PC-9 (cell line): ENCODE data around the gene SLC22A23. TPM values are rescaled to one million over a fixed set of nuclear protein-coding genes. Genes with fewer than 3 reads are reported as not detected.
"Not testable (repeated sequence)": the region's sequence is repeated elsewhere in the genome, so short reads cannot be mapped to it uniquely, and the experiment has no call there.

Experiments
- BruUV-seq: library from RNA; stranded (reverse); fragments of 400-500 nt; replicated peaks from 2 replicates; lab custom pipeline; 2021; lab: Mats Ljungman, UMichigan
- CTCF ChIA-PET: fragments of 300-600 bp; sonication (Branson Sonifier 250); formaldehyde crosslinking; loops from one replicate; lab custom pipeline; 2022; ENCODE audit warnings: antibody characterized with exemption; lab: Charles Lee
- POLR2A ChIA-PET: fragments of 300-600 bp; sonication (Branson Sonifier 250); formaldehyde crosslinking; loops from one replicate; lab custom pipeline; 2022; ENCODE audit warnings: antibody characterized with exemption; ENCODE audit not compliant: unreplicated experiment; lab: Charles Lee
- DNase-seq, 2 experiments: peaks; one replicate each; pipeline versions ENCODE4 v3.0.0 to v3.0.0-alpha.2; 2015 to 2022; ENCODE audit warnings: mixed read lengths in 1 of 2
- H2AFZ ChIP-seq: fragments of 200-600 bp; sonication (generic); 2 replicates; pipeline ENCODE4 v1.8.1; 2017; ENCODE audit warnings: antibody characterized with exemption
- H3F3A ChIP-seq: fragments of 200-600 bp; sonication (generic); 2 replicates; pipeline ENCODE4 v1.8.1; 2017; ENCODE audit warnings: antibody characterized with exemption, mild to moderate bottlenecking, low read depth; ENCODE audit not compliant: insufficient read depth
- H3K27ac ChIP-seq: fragments of 200-600 bp; sonication (generic); 2 replicates; pipeline ENCODE4 v1.6.1; 2016; ENCODE audit warnings: mixed run types
- H3K27me3 ChIP-seq: fragments of 200-600 bp; sonication (generic); 2 replicates; pipeline ENCODE4 v1.6.1; 2016; ENCODE audit warnings: low read depth, mixed run types; ENCODE audit not compliant: insufficient read depth
- H3K36me3 ChIP-seq: fragments of 200-600 bp; sonication (generic); 2 replicates; pipeline ENCODE4 v1.6.1; 2016; ENCODE audit warnings: low read depth, mixed run types
- H3K4me1 ChIP-seq: fragments of 200-600 bp; sonication (generic); replicated peaks from 2 replicates; pipeline ENCODE4 v1.6.1; 2016; ENCODE audit warnings: mixed run types; ENCODE audit not compliant: insufficient read depth
- H3K4me2 ChIP-seq: fragments of 200-600 bp; sonication (generic); 2 replicates; pipeline ENCODE4 v1.6.1; 2017; ENCODE audit warnings: mixed run types
- H3K4me3 ChIP-seq: fragments of 200-600 bp; sonication (generic); 2 replicates; pipeline ENCODE4 v1.6.1; 2016; ENCODE audit warnings: mixed run types
- H3K79me2 ChIP-seq: fragments of 200-600 bp; sonication (generic); 2 replicates; pipeline ENCODE4 v1.6.1; 2017; ENCODE audit warnings: low read depth, mixed run types
- H3K9me2 ChIP-seq: fragments of 200-600 bp; sonication (generic); 2 replicates; pipeline ENCODE4 v1.8.1; 2017; ENCODE audit warnings: mild to moderate bottlenecking; ENCODE audit not compliant: insufficient read depth
- H3K9me3 ChIP-seq: fragments of 200-600 bp; sonication (generic); 2 replicates; pipeline ENCODE4 v1.8.1; 2016; ENCODE audit warnings: low read depth; ENCODE audit not compliant: insufficient read depth
- H4K20me1 ChIP-seq: fragments of 200-600 bp; sonication (generic); 2 replicates; pipeline ENCODE4 v1.8.1; 2017; ENCODE audit not compliant: insufficient read depth
- EZH2 ChIP-seq: fragments of 200-600 bp; sonication (generic); IDR thresholded peaks from 2 replicates; pipeline ENCODE4 v1.8.0; 2017; ENCODE audit warnings: antibody characterized with exemption, low read depth
- intact Hi-C: fragments of 100-400 bp; cut with micrococcal nuclease; formaldehyde crosslinking; loops from one replicate; pipeline ENCODE4 v1.10.0; 2022; ENCODE audit not compliant: unreplicated experiment
- total RNA-seq: library from RNA; stranded (reverse); gene quantifications from 2 replicates; pipeline ENCODE4 v1.2.3, GENCODE V29; 2021
- TF ChIP-seq, protein P1 (sequence below): fragments of 200-600 bp; sonication (generic); conservative IDR thresholded peaks from 2 replicates; pipeline ENCODE4 v1.6.1; 2017; ENCODE audit warnings: mixed run types, antibody characterized with exemption, mild to moderate bottlenecking, moderate library complexity

The SLC22A23 gene
- total RNA-seq, 1 experiment from 2014 or later: 13.5 TPM

DNA sequence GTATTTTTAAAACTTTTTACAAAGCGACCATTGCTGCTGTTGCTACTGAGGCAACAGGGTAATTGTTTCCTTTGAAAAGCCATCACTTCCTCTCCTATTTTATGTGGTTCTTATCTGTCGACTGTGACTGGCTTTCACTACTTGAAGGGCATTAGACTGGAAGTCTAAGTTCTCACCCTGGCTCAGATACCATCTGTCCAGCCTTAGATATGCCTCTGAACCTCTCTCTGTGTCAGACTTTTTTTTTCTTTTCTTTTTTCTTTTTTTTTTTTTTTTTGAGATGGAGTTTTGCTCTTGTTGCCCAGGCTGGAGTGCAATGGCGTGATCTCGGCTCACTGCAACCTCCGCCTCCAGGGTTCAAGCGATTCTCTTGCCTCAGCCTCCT is 78.5 kb downstream of the SLC22A23 start:
- H3K9me2 ChIP-seq, H3K36me3 ChIP-seq, H3K9me3 ChIP-seq, H3K27ac ChIP-seq, H3K79me2 ChIP-seq, H4K20me1 ChIP-seq, H3K4me3 ChIP-seq, H2AFZ ChIP-seq, H3K27me3 ChIP-seq, BruUV-seq, DNase-seq, H3K4me2 ChIP-seq, POLR2A ChIA-PET: not testable (repeated sequence)
- CTCF ChIA-PET: interaction anchor here (0.9 kb wide), 1 partner anchor 78 kb away, joined by 9 read pairs; the partner anchor contains the start of gene SLC22A23
- intact Hi-C loops: loop anchor here (1.0 kb wide), 1 partner anchor 15 kb away; no protein-coding TSS in a partner anchor
- Histone ChIP-seq H3F3A (peaks cover 19% of the 10 kb centered on the region), H3K4me1 (peaks cover 38% of the 10 kb centered on the region)

DNA sequence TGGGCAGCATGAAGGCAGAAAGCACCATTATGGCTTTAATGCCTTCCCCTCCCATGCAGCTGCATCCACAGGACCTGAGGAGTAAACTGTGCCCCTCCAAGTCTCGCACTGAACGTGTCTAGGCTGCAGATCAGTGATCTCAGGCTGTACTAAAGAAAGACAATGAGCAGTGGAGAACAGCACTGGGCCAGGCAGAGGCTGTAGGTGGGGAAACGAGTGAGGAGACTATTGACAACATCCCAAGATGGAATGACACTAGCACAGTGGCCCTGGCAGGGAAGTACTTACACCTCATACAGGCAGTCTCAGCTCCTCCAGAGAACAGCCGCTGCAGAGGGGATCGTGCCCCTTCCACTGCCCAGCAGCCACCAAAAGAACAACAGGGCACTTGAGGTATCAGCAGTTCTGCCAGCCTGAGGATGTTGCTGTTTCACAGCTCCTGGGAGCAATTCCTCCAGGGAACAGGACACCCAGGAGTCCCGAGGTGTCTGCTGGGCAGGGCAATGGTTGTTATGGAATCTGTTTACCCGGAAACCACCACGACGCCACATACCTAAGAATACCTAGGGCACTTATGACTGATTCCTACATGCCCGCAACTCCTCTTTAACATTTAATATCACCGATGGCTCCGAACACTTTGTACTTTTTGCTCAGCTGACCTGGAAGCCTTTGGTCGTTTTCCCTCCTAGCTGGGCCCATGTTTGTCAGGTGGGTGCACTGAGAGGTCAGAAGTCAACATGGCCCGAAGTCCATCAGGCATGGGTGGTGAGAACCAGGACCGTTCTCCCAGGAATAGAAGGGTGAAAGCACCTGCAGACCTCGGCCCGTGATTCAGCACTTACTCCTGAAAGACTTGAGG is 79.1 kb downstream of the SLC22A23 start:
- Histone ChIP-seq H2AFZ (no peak overlapping the region), H3K4me1 (peaks cover 35% of the 10 kb centered on the region), H3F3A (peaks cover 16% of the 10 kb centered on the region), H3K27ac (no peak overlapping the region), H3K4me2 (no peak overlapping the region), H3K9me2 (no peaks in the 10 kb centered on the region), H3K27me3 (no peaks in the 10 kb centered on the region), H3K36me3 (no peaks in the 10 kb centered on the region), H3K79me2 (0 out of 2 replicates have a peak, but pooled peaks cover 8% of the 10 kb centered on the region), H3K9me3 (no peaks in the 10 kb centered on the region), H4K20me1 (no peaks in the 10 kb centered on the region), H3K4me3 (no peak overlapping the region)
- TF ChIP-seq, protein P1, sequence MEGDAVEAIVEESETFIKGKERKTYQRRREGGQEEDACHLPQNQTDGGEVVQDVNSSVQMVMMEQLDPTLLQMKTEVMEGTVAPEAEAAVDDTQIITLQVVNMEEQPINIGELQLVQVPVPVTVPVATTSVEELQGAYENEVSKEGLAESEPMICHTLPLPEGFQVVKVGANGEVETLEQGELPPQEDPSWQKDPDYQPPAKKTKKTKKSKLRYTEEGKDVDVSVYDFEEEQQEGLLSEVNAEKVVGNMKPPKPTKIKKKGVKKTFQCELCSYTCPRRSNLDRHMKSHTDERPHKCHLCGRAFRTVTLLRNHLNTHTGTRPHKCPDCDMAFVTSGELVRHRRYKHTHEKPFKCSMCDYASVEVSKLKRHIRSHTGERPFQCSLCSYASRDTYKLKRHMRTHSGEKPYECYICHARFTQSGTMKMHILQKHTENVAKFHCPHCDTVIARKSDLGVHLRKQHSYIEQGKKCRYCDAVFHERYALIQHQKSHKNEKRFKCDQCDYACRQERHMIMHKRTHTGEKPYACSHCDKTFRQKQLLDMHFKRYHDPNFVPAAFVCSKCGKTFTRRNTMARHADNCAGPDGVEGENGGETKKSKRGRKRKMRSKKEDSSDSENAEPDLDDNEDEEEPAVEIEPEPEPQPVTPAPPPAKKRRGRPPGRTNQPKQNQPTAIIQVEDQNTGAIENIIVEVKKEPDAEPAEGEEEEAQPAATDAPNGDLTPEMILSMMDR: no peak
- no peak for TF ChIP-seq EZH2
- intact Hi-C loops: loop anchor here (1.0 kb wide), 1 partner anchor 14 kb away; no protein-coding TSS in a partner anchor
- no TSS peak for BruUV-seq
- CTCF ChIA-PET: no interaction called here
- DNase-seq: peak in 1 of 2 experiments; percentile 69
- POLR2A ChIA-PET: no interaction called here

DNA sequence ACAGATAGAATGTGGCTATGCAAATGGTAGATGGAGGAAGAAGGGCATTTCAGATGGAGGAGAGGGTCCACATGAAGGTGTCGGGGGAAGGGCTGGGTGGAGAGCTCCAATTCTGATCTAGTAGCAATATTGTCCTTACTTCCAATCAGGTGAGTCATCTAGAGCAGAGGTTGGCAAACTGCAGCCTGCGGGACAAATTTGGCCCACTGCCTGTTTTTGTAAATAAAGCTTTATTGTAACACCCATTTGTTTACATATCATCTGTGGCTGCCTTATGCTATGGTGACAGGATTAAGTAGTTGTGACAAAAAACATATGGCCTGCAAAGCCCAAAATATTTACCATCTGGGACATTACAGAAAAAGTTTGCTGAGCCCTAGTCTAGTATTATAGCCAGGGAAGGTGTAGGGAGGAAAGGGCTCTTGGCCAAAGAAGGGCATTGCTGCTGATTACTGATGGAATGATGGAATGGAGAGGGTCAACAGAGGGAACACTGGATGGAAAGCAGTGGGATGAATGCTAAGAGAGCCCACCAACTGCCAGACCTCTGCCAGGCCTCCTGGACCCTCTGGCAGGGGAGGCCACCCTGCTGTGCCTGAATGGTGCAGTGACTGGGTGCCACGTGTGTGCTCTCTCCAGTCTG is 79.8 kb downstream of the SLC22A23 start:
- Histone ChIP-seq H3K27ac (no peak overlapping the region), H3K36me3 (no peaks in the 10 kb centered on the region), H3K4me1 (peaks cover 32% of the 10 kb centered on the region), H4K20me1 (no peaks in the 10 kb centered on the region), H3K9me2 (no peaks in the 10 kb centered on the region), H3K9me3 (no peaks in the 10 kb centered on the region), H3K79me2 (0 out of 2 replicates have a peak, but pooled peaks cover 8% of the 10 kb centered on the region), H3F3A (peaks cover 10% of the 10 kb centered on the region), H3K4me3 (no peak overlapping the region), H3K27me3 (no peaks in the 10 kb centered on the region), H3K4me2 (no peak overlapping the region), H2AFZ (no peak overlapping the region)
- DNase-seq: no peak
- CTCF ChIA-PET: no interaction called here
- BruUV-seq: no TSS peak
- no peak for TF ChIP-seq EZH2
- TF ChIP-seq, protein P1: no peak
- intact Hi-C loops: no loop called here
- POLR2A ChIA-PET: no interaction called here
